OCI-LY3 (cell line): ENCODE data around the gene SPINK14.

Experiments
- EZH2phosphoT487 ChIP-seq: fragments of 200-600 bp; shearing (Covaris generic); IDR thresholded peaks from 2 replicates; pipeline ENCODE4 v1.6.1; 2018; ENCODE audit warnings: antibody characterized with exemption, mixed run types, low read depth
- TF ChIP-seq, protein P1 (sequence below): fragments of 200-600, 300-600 bp; sonication (generic); IDR thresholded peaks from 2 replicates; pipeline ENCODE4 v1.5.1; 2014; ENCODE audit warnings: antibody characterized with exemption, low read length, low read depth

DNA sequence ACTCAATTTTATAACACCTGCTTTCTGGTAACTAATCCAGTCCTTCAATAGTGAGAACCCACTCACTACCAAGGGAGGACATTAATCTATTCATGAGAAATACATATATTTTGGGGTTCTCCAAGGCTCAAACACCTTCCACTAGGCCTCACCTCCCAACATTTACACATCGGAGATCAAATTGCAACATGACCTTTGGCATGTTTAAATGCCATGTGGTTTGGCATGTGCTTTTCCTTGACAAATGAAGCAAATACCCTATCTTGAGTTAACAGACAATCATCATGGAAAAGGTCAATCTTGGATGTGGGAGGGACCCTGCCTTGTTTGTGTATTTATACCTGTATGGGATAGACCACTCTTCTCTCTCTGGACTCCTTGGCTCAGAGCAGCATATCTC is 21.9 kb upstream of the SPINK14 start:
- TF ChIP-seq, protein P1, sequence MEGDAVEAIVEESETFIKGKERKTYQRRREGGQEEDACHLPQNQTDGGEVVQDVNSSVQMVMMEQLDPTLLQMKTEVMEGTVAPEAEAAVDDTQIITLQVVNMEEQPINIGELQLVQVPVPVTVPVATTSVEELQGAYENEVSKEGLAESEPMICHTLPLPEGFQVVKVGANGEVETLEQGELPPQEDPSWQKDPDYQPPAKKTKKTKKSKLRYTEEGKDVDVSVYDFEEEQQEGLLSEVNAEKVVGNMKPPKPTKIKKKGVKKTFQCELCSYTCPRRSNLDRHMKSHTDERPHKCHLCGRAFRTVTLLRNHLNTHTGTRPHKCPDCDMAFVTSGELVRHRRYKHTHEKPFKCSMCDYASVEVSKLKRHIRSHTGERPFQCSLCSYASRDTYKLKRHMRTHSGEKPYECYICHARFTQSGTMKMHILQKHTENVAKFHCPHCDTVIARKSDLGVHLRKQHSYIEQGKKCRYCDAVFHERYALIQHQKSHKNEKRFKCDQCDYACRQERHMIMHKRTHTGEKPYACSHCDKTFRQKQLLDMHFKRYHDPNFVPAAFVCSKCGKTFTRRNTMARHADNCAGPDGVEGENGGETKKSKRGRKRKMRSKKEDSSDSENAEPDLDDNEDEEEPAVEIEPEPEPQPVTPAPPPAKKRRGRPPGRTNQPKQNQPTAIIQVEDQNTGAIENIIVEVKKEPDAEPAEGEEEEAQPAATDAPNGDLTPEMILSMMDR: no peak
- no peak for TF ChIP-seq EZH2phosphoT487
